Measurements from ENCODE around the gene CMTM3. TPM values are rescaled to one million over a fixed set of nuclear protein-coding genes. Genes with fewer than 3 reads are reported as not detected.
A peak's percentile ranks its signal among the peaks of the same experiment; 100 is the strongest.

Gene CMTM3
- total and polyA plus RNA-seq, 9 of the 15 experiments (the other 6 are each of a cell fraction or from before 2014, with no cell fraction given), result 4.6 to 33.4 (median 17.5) TPM

- no peak for TF ChIP-seq E2F6 (IDR thresholded peaks at IDR 0.05; ENCODE audit: borderline replicate concordance in 1 of 2, extremely low read depth in 1 of 2, insufficient read depth in 1 of 2, insufficient read length in 1 of 2, low read depth in 1 of 2, low read length in 1 of 2, poor library complexity in 1 of 2, severe bottlenecking in 1 of 2)
- no peak for TF ChIP-seq XRCC4 (IDR thresholded peaks at IDR 0.05; ENCODE audit: extremely low read depth, insufficient read depth, insufficient read length)
- TF ChIP-seq MYBL2 (IDR thresholded peaks at IDR 0.05; ENCODE audit: low read depth), result no peak
- TF ChIP-seq MYBL2 (CRISPR knock-in tag; IDR thresholded peaks at IDR 0.05; ENCODE audit: borderline replicate concordance), result no peak
Observed at GRCh38 chr16:66616169-66616568, 11.7 kb downstream of the CMTM3 start (continued).

- Histone ChIP-seq H3K79me2 (ENCODE audit: control insufficient read depth, insufficient read depth, low read length) (no peaks in the 10 kb centered on the region), H3K4me3 (no peak overlapping the region), H3K9ac (ENCODE audit: insufficient read depth in 1 of 2, low read depth in 2 of 2, low read length in 2 of 2) (no peak overlapping the region), H3K9me1 (ENCODE audit: control insufficient read depth, insufficient read depth, low read length) (no peaks in the 10 kb centered on the region), H3K4me2 (ENCODE audit: insufficient read depth, low read length) (no peak overlapping the region), H3K36me3 (ENCODE audit: control insufficient read depth, insufficient read depth, low read length) (peaks cover 56% of the 10 kb centered on the region), H4K20me1 (replicated peaks; ENCODE audit: control insufficient read depth, insufficient read depth, low read length) (no peaks in the 10 kb centered on the region), H3K4me1 (replicated peaks in 1 of 2; ENCODE audit: control insufficient read depth in 2 of 2, insufficient read depth in 2 of 2, low read length in 2 of 2) (peaks cover 30 to 51% of the 10 kb centered on the region in 2 experiments), H3K27ac (ENCODE audit: extremely low read depth, low read depth, low read length) (no peak overlapping the region), H3K9me3 (replicated peaks; ENCODE audit: control insufficient read depth, insufficient read depth, low read depth, low read length) (no peaks in the 10 kb centered on the region), H2AFZ (ENCODE audit: low read depth, low read length) (no peak overlapping the region), H3K27me3 (ENCODE audit: control insufficient read depth in 2 of 2, insufficient read depth in 2 of 2, low read length in 2 of 2) (no peaks in the 10 kb centered on the region)
- DNase-seq (ENCODE audit: extremely low read depth in 1 of 4, low spot score in 3 of 4), result no peak
- 0 out of 2 replicates have a peak, but pooled peaks have one; percentile 24 for TF ChIP-seq POLR2G (IDR thresholded peaks at IDR 0.05; ENCODE audit: low read depth, low read length)
- TF ChIP-seq ZNF717 (CRISPR knock-in tag; IDR thresholded peaks at IDR 0.05), result no peak
- no peak for TF ChIP-seq FUS (optimal IDR thresholded peaks at IDR 0.05; ENCODE audit: low read depth, low read length)
- TF ChIP-seq CBX5 (IDR thresholded peaks at IDR 0.05; ENCODE audit: borderline replicate concordance, low read depth), result no peak
- TF ChIP-seq FOXP4 (CRISPR knock-in tag; IDR thresholded peaks at IDR 0.05; ENCODE audit: borderline replicate concordance), result no peak
- in situ Hi-C loops (cut with MboI) (no loop called here), intact Hi-C loops (cut with micrococcal nuclease) (loop anchor here (5.0 kb wide), 1 partner anchor 81 kb away; the partner anchor contains the start of gene CMTM4)
- FAIRE-seq, result no peak
- ChIA-PET CTCF (ENCODE audit: low intra/inter-chr PET ratio) (no interaction called here), POLR2A (interaction anchor here (1.0 to 2.1 kb wide), 5 partner anchors 8 to 75 kb away, joined by 3 to 8 read pairs (median 4); no protein-coding TSS in a partner anchor)
- no peak for ATAC-seq
- no TSS peak for BruUV-seq (replicated peaks)
- 50% methylated on average over 9 of the region's 9 CpGs for WGBS (ENCODE audit: insufficient coverage, low coverage, missing lambda C conversion rate)
Observed at GRCh38 chr16:66616592-66616991, 12.1 kb downstream of the CMTM3 start.
